Activated naive CD4-positive, alpha-beta T cell treated with anti-CD3 and anti-CD28 coated beads, Interleukin-2, amount 10 ng/mL, durations not matched to agents 7 days and 5 days (primary cell): Measurements from ENCODE around the gene ACKR3.

Experiments used
- CTCF ChIA-PET: fragments of 350-600 bp; sonication (Branson Sonifier 250); formaldehyde crosslinking; loops from one replicate; lab custom pipeline; 2021; ENCODE audit warnings: antibody characterized with exemption; lab: Charles Lee
- DNase-seq: peaks from one replicate; pipeline ENCODE4 v3.0.0-alpha.2; 2020
- H3K27ac Mint-ChIP-seq: one replicate; pipeline ENCODE4 v1.8.0; 2021; ENCODE audit warnings: mild to moderate bottlenecking, moderate library complexity, mixed read lengths
- H3K27me3 Mint-ChIP-seq: one replicate; pipeline ENCODE4 v1.8.0; 2021; ENCODE audit warnings: mild to moderate bottlenecking, mixed read lengths
- H3K36me3 Mint-ChIP-seq: one replicate; pipeline ENCODE4 v1.8.0; 2021; ENCODE audit warnings: mixed read lengths
- H3K4me1 Mint-ChIP-seq: one replicate; pipeline ENCODE4 v1.8.0; 2021; ENCODE audit warnings: mixed read lengths
- H3K4me3 Mint-ChIP-seq: one replicate; pipeline ENCODE4 v1.8.0; 2021; ENCODE audit warnings: mild to moderate bottlenecking, moderate library complexity, mixed read lengths
- H3K9me3 Mint-ChIP-seq: one replicate; pipeline ENCODE4 v1.8.0; 2021; ENCODE audit warnings: mixed read lengths

Gene ACKR3

GRCh38 chr2:236576953-236577352 is 7.3 kb downstream of the ACKR3 start:
- CTCF ChIA-PET = interaction anchor here (0.9 to 2.8 kb wide), 2 partner anchors 64 to 74 kb away, joined by 3 to 11 read pairs; no protein-coding TSS in a partner anchor
- no peak overlapping the region for H3K27ac Mint-ChIP-seq
- no peaks in the 10 kb centered on the region for H3K4me1 Mint-ChIP-seq
- no peak for DNase-seq
- H3K36me3 Mint-ChIP-seq = peaks cover 15% of the 10 kb centered on the region
- no peaks in the 10 kb centered on the region for H3K27me3 Mint-ChIP-seq
- H3K9me3 Mint-ChIP-seq = no peaks in the 10 kb centered on the region
- H3K4me3 Mint-ChIP-seq = no peak overlapping the region

- Mint-ChIP-seq H3K4me1 (no peaks in the 10 kb centered on the region), H3K27me3 (no peaks in the 10 kb centered on the region), H3K36me3 (peaks cover 16% of the 10 kb centered on the region), H3K4me3 (no peak overlapping the region), H3K27ac (no peak overlapping the region), H3K9me3 (no peaks in the 10 kb centered on the region)
- DNase-seq = no peak
- CTCF ChIA-PET = interaction anchor here (2.8 kb wide), 1 partner anchor 65 kb away, joined by 11 read pairs; no protein-coding TSS in a partner anchor
Measured at GRCh38 chr2:236577481-236578410, 8.1 kb downstream of the ACKR3 start.

- DNase-seq = no peak
- H3K4me3 Mint-ChIP-seq = no peak overlapping the region
- H3K36me3 Mint-ChIP-seq = peaks cover 17% of the 10 kb centered on the region
- H3K9me3 Mint-ChIP-seq = no peaks in the 10 kb centered on the region
- CTCF ChIA-PET = interaction anchor here (2.8 kb wide), 1 partner anchor 66 kb away, joined by 11 read pairs; no protein-coding TSS in a partner anchor
- no peaks in the 10 kb centered on the region for H3K4me1 Mint-ChIP-seq
- H3K27ac Mint-ChIP-seq = no peak overlapping the region
- H3K27me3 Mint-ChIP-seq = no peaks in the 10 kb centered on the region
Measured at GRCh38 chr2:236578411-236578846, 8.8 kb downstream of the ACKR3 start.

GRCh38 chr2:236579048-236579745 is 9.6 kb downstream of the ACKR3 start:
- no peaks in the 10 kb centered on the region for H3K9me3 Mint-ChIP-seq
- H3K27ac Mint-ChIP-seq = no peak overlapping the region
- peaks cover 17% of the 10 kb centered on the region for H3K36me3 Mint-ChIP-seq
- CTCF ChIA-PET = no interaction called here
- H3K27me3 Mint-ChIP-seq = no peaks in the 10 kb centered on the region
- no peak for DNase-seq
- H3K4me1 Mint-ChIP-seq = no peaks in the 10 kb centered on the region
- H3K4me3 Mint-ChIP-seq = no peak overlapping the region

- Mint-ChIP-seq H3K36me3 (peaks cover 17% of the 10 kb centered on the region), H3K4me1 (no peaks in the 10 kb centered on the region), H3K27ac (no peak overlapping the region), H3K27me3 (no peaks in the 10 kb centered on the region), H3K9me3 (no peaks in the 10 kb centered on the region), H3K4me3 (no peak overlapping the region)
- DNase-seq = no peak
- CTCF ChIA-PET = no interaction called here
Measured at GRCh38 chr2:236579746-236580315, 10.2 kb downstream of the ACKR3 start.

- H3K9me3 Mint-ChIP-seq = no peaks in the 10 kb centered on the region
- CTCF ChIA-PET = interaction anchor here (1.4 kb wide), 1 partner anchor 12 kb away, joined by 5 read pairs; no protein-coding TSS in a partner anchor
- no peaks in the 10 kb centered on the region for H3K4me1 Mint-ChIP-seq
- H3K4me3 Mint-ChIP-seq = no peak overlapping the region
- H3K27me3 Mint-ChIP-seq = no peaks in the 10 kb centered on the region
- peaks cover 17% of the 10 kb centered on the region for H3K36me3 Mint-ChIP-seq
- DNase-seq = no peak
- no peak overlapping the region for H3K27ac Mint-ChIP-seq
Measured at GRCh38 chr2:236580746-236581355, 11.2 kb downstream of the ACKR3 start.

GRCh38 chr2:236581546-236581945 is 11.9 kb downstream of the ACKR3 start:
- no peaks in the 10 kb centered on the region for H3K4me1 Mint-ChIP-seq
- H3K9me3 Mint-ChIP-seq = no peaks in the 10 kb centered on the region
- no peak overlapping the region for H3K4me3 Mint-ChIP-seq
- no peak for DNase-seq
- no peaks in the 10 kb centered on the region for H3K27me3 Mint-ChIP-seq
- no peak overlapping the region for H3K27ac Mint-ChIP-seq
- CTCF ChIA-PET = interaction anchor here (1.4 kb wide), 1 partner anchor 13 kb away, joined by 5 read pairs; no protein-coding TSS in a partner anchor
- peaks cover 17% of the 10 kb centered on the region for H3K36me3 Mint-ChIP-seq

- H3K4me3 Mint-ChIP-seq = no peak overlapping the region
- no peaks in the 10 kb centered on the region for H3K9me3 Mint-ChIP-seq
- H3K27ac Mint-ChIP-seq = no peak overlapping the region
- H3K36me3 Mint-ChIP-seq = peaks cover 17% of the 10 kb centered on the region
- no peaks in the 10 kb centered on the region for H3K27me3 Mint-ChIP-seq
- H3K4me1 Mint-ChIP-seq = no peaks in the 10 kb centered on the region
- no peak for DNase-seq
- CTCF ChIA-PET = no interaction called here
Measured at GRCh38 chr2:236582968-236583367, 13.3 kb downstream of the ACKR3 start.

- Mint-ChIP-seq H3K27ac (no peak overlapping the region), H3K36me3 (peaks cover 17% of the 10 kb centered on the region), H3K9me3 (no peaks in the 10 kb centered on the region), H3K4me3 (no peak overlapping the region), H3K4me1 (no peaks in the 10 kb centered on the region), H3K27me3 (no peaks in the 10 kb centered on the region)
- DNase-seq = no peak
- CTCF ChIA-PET = interaction anchor here (1.5 kb wide), 1 partner anchor 71 kb away, joined by 3 read pairs; no protein-coding TSS in a partner anchor
Measured at GRCh38 chr2:236583621-236584203, 14.1 kb downstream of the ACKR3 start.

GRCh38 chr2:236584521-236585384 is 15.1 kb downstream of the ACKR3 start:
- Mint-ChIP-seq H3K27ac (no peak overlapping the region), H3K36me3 (peaks cover 17% of the 10 kb centered on the region)

GRCh38 chr2:236585966-236586365 is 16.3 kb downstream of the ACKR3 start:
- Mint-ChIP-seq H3K4me1 (no peaks in the 10 kb centered on the region), H3K9me3 (no peaks in the 10 kb centered on the region), H3K36me3 (peaks cover 9% of the 10 kb centered on the region), H3K27me3 (no peaks in the 10 kb centered on the region), H3K27ac (no peak overlapping the region), H3K4me3 (no peak overlapping the region)
- CTCF ChIA-PET = no interaction called here
- no peak for DNase-seq

More at GRCh38 chr2:236584521-236585384, 15.1 kb downstream of the ACKR3 start:
- CTCF ChIA-PET = interaction anchor here (1.5 kb wide), 1 partner anchor 72 kb away, joined by 3 read pairs; no protein-coding TSS in a partner anchor
- Mint-ChIP-seq H3K27me3 (no peaks in the 10 kb centered on the region), H3K9me3 (no peaks in the 10 kb centered on the region), H3K4me3 (no peak overlapping the region), H3K4me1 (no peaks in the 10 kb centered on the region)
- DNase-seq = no peak

GRCh38 chr2:236587861-236588815 is 18.5 kb downstream of the ACKR3 start:
- no peak for DNase-seq
- no peak overlapping the region for H3K4me3 Mint-ChIP-seq
- no peaks in the 10 kb centered on the region for H3K27me3 Mint-ChIP-seq
- no peaks in the 10 kb centered on the region for H3K4me1 Mint-ChIP-seq
- no peaks in the 10 kb centered on the region for H3K9me3 Mint-ChIP-seq
- H3K27ac Mint-ChIP-seq = no peak overlapping the region
- CTCF ChIA-PET = no interaction called here
- H3K36me3 Mint-ChIP-seq = no peaks in the 10 kb centered on the region
